Measurements from ENCODE around the gene TBC1D2.

TBC1D2 gene

GRCh38 chr9:98182889-98183599, 72.4 kb downstream of the TBC1D2 start:
- no peak for TF ChIP-seq CTCF (IDR thresholded peaks at IDR 0.05; ENCODE audit: low read depth, low read length)
- no peak for DNase-seq (ENCODE audit: extremely low read depth, low read depth)

GRCh38 chr9:98182069-98182820, 73.2 kb downstream of the TBC1D2 start:
- DNase-seq (ENCODE audit: extremely low read depth, low read depth), result no peak
- no peak for TF ChIP-seq CTCF (IDR thresholded peaks at IDR 0.05; ENCODE audit: low read depth, low read length)

- no peak for TF ChIP-seq CTCF (IDR thresholded peaks at IDR 0.05; ENCODE audit: low read depth, low read length)
- no peak for DNase-seq (ENCODE audit: extremely low read depth, low read depth)
These were observed 73.7 kb downstream of the TBC1D2 start for GRCh38 chr9:98181746-98182068.

- no peak for DNase-seq (ENCODE audit: extremely low read depth, low read depth)
- TF ChIP-seq CTCF (IDR thresholded peaks at IDR 0.05; ENCODE audit: low read depth, low read length), result no peak
These were observed 74.5 kb downstream of the TBC1D2 start for GRCh38 chr9:98180996-98181395.

GRCh38 chr9:98178874-98179850, 76.3 kb downstream of the TBC1D2 start:
- no peak for DNase-seq (ENCODE audit: extremely low read depth, low read depth)
- no peak for TF ChIP-seq CTCF (IDR thresholded peaks at IDR 0.05; ENCODE audit: low read depth, low read length)

GRCh38 chr9:98176391-98177259, 78.8 kb downstream of the TBC1D2 start:
- no peak for TF ChIP-seq CTCF (IDR thresholded peaks at IDR 0.05; ENCODE audit: low read depth, low read length)
- DNase-seq (ENCODE audit: extremely low read depth, low read depth), result no peak
